Measurements from ENCODE around the gene TRAFD1. TPM values are rescaled to one million over a fixed set of nuclear protein-coding genes. Genes with fewer than 3 reads are reported as not detected.

Gene TRAFD1
- polyA plus RNA-seq, 1 experiment = 73.4 TPM

- H3K4me3 ChIP-seq (ENCODE audit: low read depth, low read length) = no peak overlapping the region
- ChIA-PET POLR2A (no interaction called here), CTCF (no interaction called here)
- no peak for DNase-seq (ENCODE audit: low read depth, low spot score)
- no peak for TF ChIP-seq CTCF (IDR thresholded peaks at IDR 0.05; ENCODE audit: low read depth, low read length)
- H3K27me3 ChIP-seq (ENCODE audit: control insufficient read depth, insufficient read depth, low read length) = no peaks in the 10 kb centered on the region
- no peaks in the 10 kb centered on the region; the same call in 1 of the 2 replicates for H3K9me3 ChIP-seq (ENCODE audit: control insufficient read depth, insufficient read depth, low read length)
- no peak overlapping the region for H3K27ac ChIP-seq (ENCODE audit: low read depth, low read length)
Observed at GRCh38 chr12:112167718-112168525, 42.6 kb downstream of the TRAFD1 start.

- H3K27me3 ChIP-seq (ENCODE audit: control insufficient read depth, insufficient read depth, low read length) = no peaks in the 10 kb centered on the region
- no peak for DNase-seq (ENCODE audit: low read depth, low spot score)
- no peak for TF ChIP-seq CTCF (IDR thresholded peaks at IDR 0.05; ENCODE audit: low read depth, low read length)
- H3K27ac ChIP-seq (ENCODE audit: low read depth, low read length) = no peak overlapping the region
- H3K4me3 ChIP-seq (ENCODE audit: low read depth, low read length) = no peak overlapping the region
- POLR2A ChIA-PET = no interaction called here
- CTCF ChIA-PET = no interaction called here
- no peaks in the 10 kb centered on the region; the same call in 1 of the 2 replicates for H3K9me3 ChIP-seq (ENCODE audit: control insufficient read depth, insufficient read depth, low read length)
Observed at GRCh38 chr12:112168561-112168971, 43.2 kb downstream of the TRAFD1 start.

- Histone ChIP-seq H3K27me3 (ENCODE audit: control insufficient read depth, insufficient read depth, low read length) (no peaks in the 10 kb centered on the region), H3K9me3 (ENCODE audit: control insufficient read depth, insufficient read depth, low read length) (no peaks in the 10 kb centered on the region; the same call in 1 of the 2 replicates), H3K4me3 (ENCODE audit: low read depth, low read length) (no peak overlapping the region), H3K27ac (ENCODE audit: low read depth, low read length) (no peak overlapping the region)
- no peak for DNase-seq (ENCODE audit: low read depth, low spot score)
- TF ChIP-seq CTCF (IDR thresholded peaks at IDR 0.05; ENCODE audit: low read depth, low read length) = no peak
- CTCF ChIA-PET = interaction anchor here (1.2 to 1.5 kb wide), 2 partner anchors 19 to 29 kb away, joined by 3 to 6 read pairs; no protein-coding TSS in a partner anchor
- POLR2A ChIA-PET = no interaction called here
Observed at GRCh38 chr12:112169161-112169872, 44.0 kb downstream of the TRAFD1 start.

- H3K4me3 ChIP-seq (ENCODE audit: low read depth, low read length) = no peak overlapping the region
- H3K27me3 ChIP-seq (ENCODE audit: control insufficient read depth, insufficient read depth, low read length) = no peaks in the 10 kb centered on the region
- no peak overlapping the region for H3K27ac ChIP-seq (ENCODE audit: low read depth, low read length)
- ChIA-PET CTCF (interaction anchor here (1.2 to 1.5 kb wide), 2 partner anchors 20 to 28 kb away, joined by 3 to 6 read pairs; no protein-coding TSS in a partner anchor), POLR2A (no interaction called here)
- TF ChIP-seq CTCF (IDR thresholded peaks at IDR 0.05; ENCODE audit: low read depth, low read length) = no peak
- no peaks in the 10 kb centered on the region; the same call in 1 of the 2 replicates for H3K9me3 ChIP-seq (ENCODE audit: control insufficient read depth, insufficient read depth, low read length)
- DNase-seq (ENCODE audit: low read depth, low spot score) = no peak
Observed at GRCh38 chr12:112169966-112170365, 44.6 kb downstream of the TRAFD1 start.

- Histone ChIP-seq H3K27ac (ENCODE audit: low read depth, low read length) (no peak overlapping the region), H3K4me3 (ENCODE audit: low read depth, low read length) (no peak overlapping the region), H3K27me3 (ENCODE audit: control insufficient read depth, insufficient read depth, low read length) (no peaks in the 10 kb centered on the region), H3K9me3 (ENCODE audit: control insufficient read depth, insufficient read depth, low read length) (no peaks in the 10 kb centered on the region; the same call in 1 of the 2 replicates)
- DNase-seq (ENCODE audit: low read depth, low spot score) = no peak
- CTCF ChIA-PET = interaction anchor here (1.2 to 1.5 kb wide), 2 partner anchors 20 to 28 kb away, joined by 3 to 6 read pairs; no protein-coding TSS in a partner anchor
- POLR2A ChIA-PET = no interaction called here
- TF ChIP-seq CTCF (IDR thresholded peaks at IDR 0.05; ENCODE audit: low read depth, low read length) = peak; percentile 50
Observed at GRCh38 chr12:112170376-112170775, 45.0 kb downstream of the TRAFD1 start.
